Loucy (cell line): ENCODE measurements around the gene M1AP.

ENCODE experiments used
- CTCF ChIP-seq: fragments of 200-600 bp; sonication (generic); conservative IDR thresholded peaks from 2 replicates; pipeline ENCODE4 v1.5.1; 2014; ENCODE audit warnings: mild to moderate bottlenecking, antibody characterized with exemption, low read length
- EZH2phosphoT487 ChIP-seq: fragments of 200-600 bp; IDR thresholded peaks from 2 replicates; pipeline ENCODE4 v1.6.1; 2018; ENCODE audit warnings: antibody characterized with exemption, mild to moderate bottlenecking, moderate library complexity, borderline replicate concordance

GRCh38 chr2:74513605-74514367, 134.3 kb downstream of the M1AP start:
- TF ChIP-seq CTCF (no peak), EZH2phosphoT487 (no peak)
